A549 (cell line): ENCODE data around the gene TLX3. TPM values are rescaled to one million over a fixed set of nuclear protein-coding genes. Genes with fewer than 3 reads are reported as not detected.

Experiments used
- ATAC-seq, 2 experiments: fragments of 200-7000 bp in 1 of 2; fragments of >200 bp in 1 of 2; cut with Nextera tagmentation in 1 of 2; cut with Tn5 transposase in 1 of 2; 3 replicates each; pipeline versions ENCODE4 v1.8.0 to v1.9.1; 2018 to 2020; ENCODE audit warnings: mild to moderate bottlenecking in 1 of 2, moderate library complexity in 1 of 2
- CTCF ChIA-PET: fragments of 300-600 bp; sonication (Branson Sonifier 250); formaldehyde crosslinking; extraction: SDS; loops from one replicate; lab custom pipeline; 2021; ENCODE audit warnings: antibody characterized with exemption, inconsistent platforms; lab: Yijun Ruan, JAX
- POLR2A ChIA-PET: fragments of 350-600 bp; formaldehyde crosslinking; extraction: SDS; loops from one replicate; lab custom pipeline; 2021; ENCODE audit warnings: antibody characterized with exemption, inconsistent platforms; lab: Yijun Ruan, JAX
- DNase-seq, 2 experiments: peaks; one replicate each; pipeline versions ENCODE4 v3.0.0 to v3.0.0-alpha.2; 2011 to 2016; ENCODE audit warnings: low read depth in 1 of 2, low spot score in 1 of 2
- FAIRE-seq: peaks from 2 replicates; lab custom pipeline; 2011; peaks lifted over from hg19 to GRCh38; lab: Jason Lieb, UNC
- H3K27ac ChIP-seq, 2 experiments: fragments of >200 bp; sonication (Bioruptor Twin); formaldehyde crosslinking; 3 replicates each; pipeline ENCODE4 v1.5.1; 2016 to 2017
- H3K4me1 ChIP-seq: fragments of >200 bp; sonication (Bioruptor Twin); formaldehyde crosslinking; 3 replicates; pipeline ENCODE4 v1.6.1; 2016
- H3K4me2 ChIP-seq: fragments of >200 bp; sonication (Bioruptor Twin); formaldehyde crosslinking; 3 replicates; pipeline ENCODE4 v1.6.1; 2016
- H3K4me3 ChIP-seq: fragments of >200 bp; sonication (Bioruptor Twin); formaldehyde crosslinking; 3 replicates; pipeline ENCODE4 v1.5.1; 2016
- H3K9me3 ChIP-seq: fragments of >200 bp; sonication (Bioruptor Twin); formaldehyde crosslinking; 3 replicates; pipeline ENCODE4 v1.6.1; 2016
- CEBPB ChIP-seq, 2 experiments: fragments of >200 bp in 1 of 2; sonication (Bioruptor Twin) in 1 of 2; formaldehyde crosslinking in 1 of 2; IDR thresholded peaks; 2 replicates each; pipeline ENCODE4 v1.6.1; 2012 to 2016
- CHD2 ChIP-seq: fragments of 150-350 bp; IDR thresholded peaks from 2 replicates; pipeline ENCODE4 v1.6.1; 2014; ENCODE audit warnings: low read length; ENCODE audit not compliant: partially characterized antibody
- CHD4 ChIP-seq: fragments of 200-600 bp; sonication (generic); IDR thresholded peaks from 2 replicates; pipeline ENCODE4 v1.6.1; 2016; ENCODE audit warnings: antibody characterized with exemption, mild to moderate bottlenecking, borderline replicate concordance
- EHF ChIP-seq: fragments of 250-450 bp; sonication (Bioruptor Pico); IDR thresholded peaks from 2 replicates; pipeline ENCODE4 v1.5.0; 2020; ENCODE audit warnings: mild to moderate bottlenecking
- EHMT2 ChIP-seq: fragments of 200-600 bp; sonication (generic); IDR thresholded peaks from 2 replicates; pipeline ENCODE4 v1.6.1; 2016; ENCODE audit warnings: antibody characterized with exemption, low read depth, mild to moderate bottlenecking, moderate library complexity
- FOSL2 ChIP-seq, 2 experiments: fragments of 450-650 bp in 1 of 2; fragments of >200 bp in 1 of 2; sonication (Bioruptor Twin) in 1 of 2; formaldehyde crosslinking; IDR thresholded peaks; 2 replicates each; pipeline versions ENCODE4 v1.5.0 to v1.6.1; 2016 to 2020; ENCODE audit warnings: mild to moderate bottlenecking in 1 of 2, moderate library complexity in 1 of 2
- GATA3 ChIP-seq: IDR thresholded peaks from 2 replicates; pipeline ENCODE4 v1.6.1; 2012; ENCODE audit warnings: borderline replicate concordance
- HES2 ChIP-seq: fragments of >200 bp; sonication (Bioruptor Twin); formaldehyde crosslinking; IDR thresholded peaks from 2 replicates; pipeline ENCODE4 v1.6.1; 2016
- MYC ChIP-seq: IDR thresholded peaks from 2 replicates; pipeline ENCODE4 v1.6.1; 2012; ENCODE audit warnings: mild to moderate bottlenecking, inconsistent platforms, low read length, improper control_type of control experiment, borderline replicate concordance
- NPAS2 ChIP-seq: fragments of 250-450 bp; sonication (Bioruptor Pico); IDR thresholded peaks from 2 replicates; pipeline ENCODE4 v1.8.0; 2022; ENCODE audit warnings: mild to moderate bottlenecking, moderate library complexity, borderline replicate concordance
- SREBF2 ChIP-seq: fragments of 450-650 bp; IDR thresholded peaks from 2 replicates; pipeline ENCODE4 v1.6.1; 2014; ENCODE audit warnings: mild to moderate bottlenecking, moderate library complexity
- TP53 ChIP-seq: fragments of 250-450 bp; sonication (Bioruptor Pico); IDR thresholded peaks from 2 replicates; pipeline ENCODE4 v1.5.0; 2021; ENCODE audit warnings: mild to moderate bottlenecking, moderate library complexity
- ZC3H11A ChIP-seq: fragments of 450-650 bp; IDR thresholded peaks from 2 replicates; pipeline ENCODE4 v1.6.1; 2014; ENCODE audit warnings: antibody characterized with exemption, mild to moderate bottlenecking
- ZNF302 ChIP-seq: fragments of 250-450 bp; sonication (Bioruptor Pico); IDR thresholded peaks from 2 replicates; pipeline ENCODE4 v1.9.0; 2021; ENCODE audit warnings: inconsistent platforms, mild to moderate bottlenecking, moderate library complexity
- WGBS: methylation state at CpG from one replicate; pipeline ENCODE4 v1.1.6; 2017; ENCODE audit errors: missing lambda C conversion rate; 5-methylcytosine and 5-hydroxymethylcytosine counted together
- polyA plus RNA-seq, 4 experiments: library from polyadenylated mRNA; depleted of rRNA in 3 of 4; stranded (reverse); fragments of >200 nt; fragmentation: RNase III in 1 of 4; extraction: RNeasy Plus Mini Kit Qiagen cat#74134 plus additional on column Dnase treatment in 1 of 4; gene quantifications; 2 replicates in 3 of 4; 3 replicates in 1 of 4; pipeline ENCODE4 v1.2.3, GENCODE V29; 2011 to 2017
- TF ChIP-seq, protein P1 (sequence below): fragments of 250-450 bp; sonication (Bioruptor Pico); IDR thresholded peaks from 2 replicates; pipeline ENCODE4 v1.5.0; 2021; ENCODE audit warnings: mild to moderate bottlenecking, moderate library complexity, borderline replicate concordance
- TF ChIP-seq, protein P2 (sequence below): fragments of 150-350 bp; IDR thresholded peaks from 2 replicates; pipeline ENCODE4 v1.6.1; 2014; ENCODE audit warnings: low read depth, mild to moderate bottlenecking, low read length
- TF ChIP-seq, protein P3 (sequence below): fragments of 450-650 bp; IDR thresholded peaks from 2 replicates; pipeline ENCODE4 v1.6.1; 2014; ENCODE audit warnings: antibody characterized with exemption

The TLX3 gene
- polyA plus RNA-seq, 2 of the 4 experiments (the other 2 are of a cell fraction) = not detected

- no peak overlapping the region for H3K4me3 ChIP-seq
- peak overlapping the region; percentile 10 to 70; a peak in 5 of 6 replicates for H3K27ac ChIP-seq
- TF ChIP-seq TP53 (CRISPR knock-in tag) (no peak), NPAS2 (no peak), CHD4 (no peak)
- ChIA-PET POLR2A (no interaction called here), CTCF (interaction anchor here (1.0 kb wide), 1 partner anchor 69 kb away, joined by 4 read pairs; no protein-coding TSS in a partner anchor)
- H3K4me1 ChIP-seq = peaks cover 21% of the 10 kb centered on the region; the same call in 2 of the 3 replicates
- H3K9me3 ChIP-seq = no peaks in the 10 kb centered on the region
- whole genome bisulfite sequencing = 85% methylated on average over 7 of the region's 7 CpGs
- ATAC-seq (no peak), DNase-seq (no peak), FAIRE-seq (no peak)
- peak overlapping the region; percentile 25; the same call in 2 of the 3 replicates for H3K4me2 ChIP-seq
Measured at GRCh38 chr5:171268700-171269620, 40.1 kb upstream of the TLX3 start.

DNA sequence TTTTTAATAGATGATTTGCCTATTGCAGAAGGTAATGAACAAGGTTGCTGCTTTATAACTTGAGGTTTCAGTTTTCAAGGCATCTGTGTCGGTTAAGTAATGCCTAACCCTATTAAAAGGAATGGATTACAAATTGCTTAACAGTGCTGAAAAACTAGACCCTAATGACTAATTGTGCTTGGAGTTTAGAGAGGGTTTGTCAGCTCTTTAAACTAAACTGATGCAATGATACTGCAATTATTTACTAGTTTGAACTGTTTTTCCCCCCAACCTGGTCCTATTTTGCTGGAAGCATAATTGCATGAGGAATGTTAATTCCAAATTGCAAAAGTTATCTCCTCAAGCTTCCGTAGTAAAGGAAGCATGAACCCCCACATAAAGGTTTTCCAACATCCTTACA is 39.3 kb upstream of the TLX3 start:
- Histone ChIP-seq H3K9me3 (no peaks in the 10 kb centered on the region), H3K27ac (peak overlapping the region; percentile 57 to 70; a peak in 5 of 6 replicates), H3K4me1 (peaks cover 21% of the 10 kb centered on the region; the same call in 2 of the 3 replicates), H3K4me2 (peak overlapping the region; percentile 25), H3K4me3 (no peak overlapping the region)
- FAIRE-seq (no peak), ATAC-seq (no peak), DNase-seq (no peak)
- CTCF ChIA-PET = interaction anchor here (1.0 kb wide), 1 partner anchor 68 kb away, joined by 4 read pairs; no protein-coding TSS in a partner anchor
- WGBS = 47% methylated on average over 2 of the region's 2 CpGs
- POLR2A ChIA-PET = no interaction called here
- TF ChIP-seq, protein P1, sequence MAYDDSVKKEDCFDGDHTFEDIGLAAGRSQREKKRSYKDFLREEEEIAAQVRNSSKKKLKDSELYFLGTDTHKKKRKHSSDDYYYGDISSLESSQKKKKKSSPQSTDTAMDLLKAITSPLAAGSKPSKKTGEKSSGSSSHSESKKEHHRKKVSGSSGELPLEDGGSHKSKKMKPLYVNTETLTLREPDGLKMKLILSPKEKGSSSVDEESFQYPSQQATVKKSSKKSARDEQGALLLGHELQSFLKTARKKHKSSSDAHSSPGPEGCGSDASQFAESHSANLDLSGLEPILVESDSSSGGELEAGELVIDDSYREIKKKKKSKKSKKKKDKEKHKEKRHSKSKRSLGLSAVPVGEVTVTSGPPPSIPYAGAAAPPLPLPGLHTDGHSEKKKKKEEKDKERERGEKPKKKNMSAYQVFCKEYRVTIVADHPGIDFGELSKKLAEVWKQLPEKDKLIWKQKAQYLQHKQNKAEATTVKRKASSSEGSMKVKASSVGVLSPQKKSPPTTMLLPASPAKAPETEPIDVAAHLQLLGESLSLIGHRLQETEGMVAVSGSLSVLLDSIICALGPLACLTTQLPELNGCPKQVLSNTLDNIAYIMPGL (CRISPR knock-in tag) = no peak
- TF ChIP-seq CEBPB (IDR thresholded peaks at IDR 0.05) (0 out of 4 replicates have a peak, but pooled peaks of 1 of the 2 experiments have one; percentile 20), HES2 (peak; percentile 28; the same call in 1 of the 2 replicates), NPAS2 (no peak)

DNA sequence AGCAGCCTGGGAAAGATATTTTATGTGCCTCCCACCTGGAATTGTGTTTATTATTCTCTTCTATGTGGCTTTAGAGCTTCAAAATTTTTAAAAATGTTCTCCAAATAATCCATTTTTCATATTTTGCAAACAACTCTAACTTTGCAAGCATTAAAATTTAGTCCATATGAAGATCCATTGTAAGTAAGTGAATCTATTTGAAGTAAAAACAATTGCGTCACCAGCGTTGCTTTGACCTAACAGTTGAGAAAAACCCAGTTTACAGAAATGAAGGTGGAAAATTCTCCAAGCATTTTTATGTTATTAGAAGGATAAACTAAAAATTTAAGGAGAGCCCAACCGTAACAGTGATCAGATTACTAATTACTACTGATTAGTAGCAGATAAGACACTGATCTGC is 38.9 kb upstream of the TLX3 start:
- H3K4me3 ChIP-seq = no peak overlapping the region
- H3K4me1 ChIP-seq = peaks cover 21% of the 10 kb centered on the region; the same call in 2 of the 3 replicates
- ATAC-seq = no peak
- peak overlapping the region; percentile 25 for H3K4me2 ChIP-seq
- ChIA-PET POLR2A (no interaction called here), CTCF (interaction anchor here (1.0 kb wide), 1 partner anchor 67 kb away, joined by 4 read pairs; no protein-coding TSS in a partner anchor)
- H3K9me3 ChIP-seq = no peaks in the 10 kb centered on the region
- FAIRE-seq = no peak
- WGBS = 91% methylated on average over 3 of the region's 3 CpGs
- TF ChIP-seq EHMT2 (no peak), SREBF2 (no peak), TP53 (CRISPR knock-in tag) (no peak), ZNF302 (CRISPR knock-in tag) (no peak)
- TF ChIP-seq, protein P2, sequence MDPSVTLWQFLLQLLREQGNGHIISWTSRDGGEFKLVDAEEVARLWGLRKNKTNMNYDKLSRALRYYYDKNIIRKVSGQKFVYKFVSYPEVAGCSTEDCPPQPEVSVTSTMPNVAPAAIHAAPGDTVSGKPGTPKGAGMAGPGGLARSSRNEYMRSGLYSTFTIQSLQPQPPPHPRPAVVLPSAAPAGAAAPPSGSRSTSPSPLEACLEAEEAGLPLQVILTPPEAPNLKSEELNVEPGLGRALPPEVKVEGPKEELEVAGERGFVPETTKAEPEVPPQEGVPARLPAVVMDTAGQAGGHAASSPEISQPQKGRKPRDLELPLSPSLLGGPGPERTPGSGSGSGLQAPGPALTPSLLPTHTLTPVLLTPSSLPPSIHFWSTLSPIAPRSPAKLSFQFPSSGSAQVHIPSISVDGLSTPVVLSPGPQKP = no peak
- peak overlapping the region; percentile 57 to 70; a peak in 5 of 6 replicates for H3K27ac ChIP-seq
- DNase-seq = no peak

DNA sequence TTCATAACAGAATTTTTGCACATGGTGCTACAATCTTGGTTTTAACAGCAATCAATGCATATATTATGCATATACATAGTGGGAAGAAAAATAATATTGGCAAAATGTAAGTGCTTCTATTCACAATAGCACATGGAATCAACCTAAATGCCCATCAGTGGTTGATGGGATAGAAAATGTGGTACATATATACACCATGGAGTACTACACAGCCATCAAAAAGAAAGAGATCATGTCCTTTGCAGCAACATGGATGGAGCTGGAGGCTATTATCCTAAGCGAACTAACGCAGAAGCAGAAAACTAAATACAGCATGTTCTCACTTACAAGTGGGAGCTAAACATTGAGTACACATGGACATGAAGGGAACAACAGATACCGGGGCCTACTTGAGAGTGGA is 37.2 kb upstream of the TLX3 start:
- Histone ChIP-seq H3K4me3 (no peak overlapping the region), H3K4me2 (no peak overlapping the region; the same call in 2 of the 3 replicates), H3K9me3 (no peaks in the 10 kb centered on the region), H3K27ac (no peak overlapping the region; a peak in 2 of 6 replicates), H3K4me1 (peaks cover 21% of the 10 kb centered on the region; the same call in 2 of the 3 replicates)
- FAIRE-seq (no peak), ATAC-seq (no peak), DNase-seq (no peak)
- POLR2A ChIA-PET = no interaction called here
- CTCF ChIA-PET = interaction anchor here (0.7 to 2.8 kb wide), 5 partner anchors 10 to 629 kb away, joined by 3 to 10 read pairs (median 9); no protein-coding TSS in a partner anchor
- 93% methylated on average over 3 of the region's 3 CpGs for WGBS
- TF ChIP-seq, protein P3, sequence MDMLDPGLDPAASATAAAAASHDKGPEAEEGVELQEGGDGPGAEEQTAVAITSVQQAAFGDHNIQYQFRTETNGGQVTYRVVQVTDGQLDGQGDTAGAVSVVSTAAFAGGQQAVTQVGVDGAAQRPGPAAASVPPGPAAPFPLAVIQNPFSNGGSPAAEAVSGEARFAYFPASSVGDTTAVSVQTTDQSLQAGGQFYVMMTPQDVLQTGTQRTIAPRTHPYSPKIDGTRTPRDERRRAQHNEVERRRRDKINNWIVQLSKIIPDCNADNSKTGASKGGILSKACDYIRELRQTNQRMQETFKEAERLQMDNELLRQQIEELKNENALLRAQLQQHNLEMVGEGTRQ = no peak
- no peak for TF ChIP-seq GATA3
- no peak for TF ChIP-seq ZNF302 (CRISPR knock-in tag)
- TF ChIP-seq ZC3H11A = no peak
- TF ChIP-seq HES2 = no peak
- no peak for TF ChIP-seq EHF (CRISPR knock-in tag)
- TF ChIP-seq FOSL2 (IDR thresholded peaks at IDR 0.05) = no peak
- no peak for TF ChIP-seq FOSL2 (CRISPR knock-in tag; IDR thresholded peaks at IDR 0.05)
- no peak for TF ChIP-seq MYC
- TF ChIP-seq CHD2 = no peak
- TF ChIP-seq, protein P1 (CRISPR knock-in tag) = no peak
- no peak for TF ChIP-seq CEBPB (IDR thresholded peaks at IDR 0.05)
